Keratinocyte (primary cell): ENCODE results near the gene MARS1. TPM values are rescaled to one million over a fixed set of nuclear protein-coding genes. Genes with fewer than 3 reads are reported as not detected.

Experiments
- DNase-seq: peaks from one replicate; pipeline ENCODE4 v3.0.0-alpha.2; 2011; ENCODE audit warnings: low read depth, missing footprints, low spot score
- FAIRE-seq: peaks from 2 replicates; lab custom pipeline; 2011; peaks lifted over from hg19 to GRCh38; lab: Jason Lieb, UNC
- H2AFZ ChIP-seq: 2 replicates; pipeline ENCODE4 v1.6.0; 2012; ENCODE audit warnings: low read length, control low read depth, inconsistent platforms; ENCODE audit not compliant: control insufficient read depth
- H3K27ac ChIP-seq: 2 replicates; pipeline ENCODE4 v1.5.1; 2011; ENCODE audit warnings: low read length; ENCODE audit not compliant: control insufficient read depth, insufficient read depth
- H3K27me3 ChIP-seq: 3 replicates; pipeline ENCODE4 v1.6.0; 2011; ENCODE audit warnings: low read length; ENCODE audit not compliant: control insufficient read depth, insufficient read depth; ENCODE audit errors: extremely low read depth
- H3K36me3 ChIP-seq, 2 experiments: 2 replicates in 1 of 2; 3 replicates in 1 of 2; pipeline ENCODE4 v1.5.1; 2011; ENCODE audit warnings: low read length in 2 of 2, mild to moderate bottlenecking in 1 of 2; ENCODE audit not compliant: control insufficient read depth in 2 of 2, insufficient read depth in 2 of 2; ENCODE audit errors: extremely low read depth in 1 of 2
- H3K4me1 ChIP-seq: 3 replicates; pipeline ENCODE4 v1.5.1; 2011; ENCODE audit warnings: low read length; ENCODE audit not compliant: control insufficient read depth, insufficient read depth; ENCODE audit errors: extremely low read depth
- H3K4me2 ChIP-seq: 3 replicates; pipeline ENCODE4 v1.6.0; 2011; ENCODE audit warnings: low read depth, low read length; ENCODE audit not compliant: control insufficient read depth, insufficient read depth; ENCODE audit errors: extremely low read depth
- H3K4me3 ChIP-seq, 3 experiments: fragments of 200-600 bp in 1 of 3; sonication (generic) in 1 of 3; 2 replicates in 2 of 3; 3 replicates in 1 of 3; pipeline ENCODE4 v1.5.1; 2011 to 2016; ENCODE audit warnings: low read length in 3 of 3, mild to moderate bottlenecking in 3 of 3, control low read depth in 2 of 3, inconsistent platforms in 1 of 3, low read depth in 1 of 3, mixed read lengths in 1 of 3, mixed run types in 1 of 3, moderate library complexity in 1 of 3; ENCODE audit not compliant: control insufficient read depth in 2 of 3, insufficient read depth in 2 of 3; ENCODE audit errors: extremely low read depth in 1 of 3
- H3K79me2 ChIP-seq: 2 replicates; pipeline ENCODE4 v1.6.0; 2012; ENCODE audit warnings: low read length; ENCODE audit not compliant: control insufficient read depth, insufficient read depth
- H3K9ac ChIP-seq: 3 replicates; pipeline ENCODE4 v1.6.0; 2011; ENCODE audit warnings: low read length; ENCODE audit not compliant: control insufficient read depth, insufficient read depth; ENCODE audit errors: extremely low read depth
- H3K9me1 ChIP-seq: 3 replicates; pipeline ENCODE4 v1.6.0; 2011; ENCODE audit warnings: low read length; ENCODE audit not compliant: control insufficient read depth, insufficient read depth; ENCODE audit errors: extremely low read depth
- H3K9me3 ChIP-seq: 2 replicates; pipeline ENCODE4 v1.5.1; 2012; ENCODE audit warnings: low read depth, low read length; ENCODE audit not compliant: control insufficient read depth
- H4K20me1 ChIP-seq: 3 replicates; pipeline ENCODE4 v1.6.0; 2011; ENCODE audit warnings: low read length; ENCODE audit not compliant: control insufficient read depth, insufficient read depth; ENCODE audit errors: extremely low read depth
- EZH2 ChIP-seq: IDR thresholded peaks from one replicate; pipeline ENCODE4 v1.6.1; 2012; ENCODE audit warnings: inconsistent platforms, mild to moderate bottlenecking, low read length, moderate library complexity
- dilution Hi-C: fragments of 300-500 bp; cut with MboI; formaldehyde crosslinking; loops from one replicate; pipeline ENCODE4 v1.7.0; 2020; ENCODE audit warnings: low sequenced_read_pairs; ENCODE audit not compliant: extremely low pct_ligation_motif_present
- polyA plus RNA-seq, 5 experiments: library from polyadenylated mRNA; depleted of rRNA in 3 of 5; stranded (reverse) in 3 of 5; stranded (forward) in 1 of 5; unstranded in 1 of 5; fragments of >200 nt; gene quantifications; 1 replicate in 1 of 5; 2 replicates in 3 of 5; 3 replicates in 1 of 5; pipeline versions ENCODE4 v1.2.1 to v1.2.3, GENCODE V29; 2011 to 2012; ENCODE audit warnings: missing spikeins in 2 of 5, low read depth in 1 of 5, low replicate concordance in 1 of 5
- TF ChIP-seq, protein P1 (sequence below), 3 experiments: IDR thresholded peaks in 1 of 3; conservative IDR thresholded peaks in 1 of 3; optimal IDR thresholded peaks in 1 of 3; 2 replicates in 2 of 3; 3 replicates in 1 of 3; pipeline versions ENCODE3 to v1.5.1; 2011; ENCODE audit warnings: low read length in 3 of 3, mild to moderate bottlenecking in 3 of 3, moderate library complexity in 2 of 3, control low read depth in 1 of 3, inconsistent platforms in 1 of 3; ENCODE audit not compliant: insufficient read depth in 2 of 3; ENCODE audit errors: extremely low read depth in 1 of 3

The MARS1 gene
- polyA plus RNA-seq, 1 donor (not counting 4 experiments of a cell fraction or from before 2014, with no cell fraction given) = 125 TPM

DNA sequence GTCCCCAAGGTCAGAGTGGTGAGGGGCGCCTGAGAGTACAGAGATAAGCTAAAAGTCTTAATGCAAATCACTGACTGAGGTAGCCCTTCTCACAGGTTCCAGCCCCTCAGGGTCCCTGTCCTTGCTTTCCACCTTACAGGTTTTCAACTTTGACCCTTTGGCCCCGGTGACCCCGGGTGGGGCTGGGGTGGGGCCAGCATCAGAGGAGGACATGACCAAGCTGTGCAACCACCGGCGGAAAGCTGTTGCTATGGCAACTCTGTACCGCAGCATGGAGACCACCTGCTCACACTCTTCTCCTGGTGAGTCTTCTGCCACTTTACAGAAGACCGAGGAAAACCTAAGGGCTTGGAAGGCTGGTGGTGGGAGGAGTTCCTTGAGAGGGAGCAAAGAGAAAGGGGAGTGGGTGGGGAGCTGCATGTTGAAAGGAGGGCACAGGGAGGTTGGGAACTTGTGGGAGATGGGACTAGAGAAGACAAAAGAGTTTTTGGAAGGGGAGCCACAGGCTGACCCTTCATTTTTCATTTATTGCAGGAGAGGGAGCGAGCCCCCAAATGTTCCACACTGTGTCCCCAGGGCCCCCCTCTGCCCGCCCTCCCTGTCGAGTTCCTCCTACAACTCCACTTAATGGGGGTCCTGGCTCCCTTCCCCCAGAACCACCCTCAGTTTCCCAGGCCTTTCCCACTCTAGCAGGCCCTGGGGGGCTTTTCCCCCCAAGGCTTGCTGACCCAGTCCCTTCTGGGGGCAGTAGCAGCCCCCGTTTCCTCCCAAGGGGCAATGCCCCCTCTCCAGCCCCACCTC is 37.1 kb downstream of the MARS1 start:
- H3K9me1 ChIP-seq = peaks cover 2% of the 10 kb centered on the region
- DNase-seq (no peak), FAIRE-seq (no peak)
- no peaks in the 10 kb centered on the region for H3K27me3 ChIP-seq
- no peak overlapping the region for H3K4me3 ChIP-seq
- no peak overlapping the region for H3K4me2 ChIP-seq
- H3K9ac ChIP-seq = no peak overlapping the region
- dilution Hi-C loops = no loop called here
- TF ChIP-seq EZH2 = no peak
- TF ChIP-seq, protein P1, sequence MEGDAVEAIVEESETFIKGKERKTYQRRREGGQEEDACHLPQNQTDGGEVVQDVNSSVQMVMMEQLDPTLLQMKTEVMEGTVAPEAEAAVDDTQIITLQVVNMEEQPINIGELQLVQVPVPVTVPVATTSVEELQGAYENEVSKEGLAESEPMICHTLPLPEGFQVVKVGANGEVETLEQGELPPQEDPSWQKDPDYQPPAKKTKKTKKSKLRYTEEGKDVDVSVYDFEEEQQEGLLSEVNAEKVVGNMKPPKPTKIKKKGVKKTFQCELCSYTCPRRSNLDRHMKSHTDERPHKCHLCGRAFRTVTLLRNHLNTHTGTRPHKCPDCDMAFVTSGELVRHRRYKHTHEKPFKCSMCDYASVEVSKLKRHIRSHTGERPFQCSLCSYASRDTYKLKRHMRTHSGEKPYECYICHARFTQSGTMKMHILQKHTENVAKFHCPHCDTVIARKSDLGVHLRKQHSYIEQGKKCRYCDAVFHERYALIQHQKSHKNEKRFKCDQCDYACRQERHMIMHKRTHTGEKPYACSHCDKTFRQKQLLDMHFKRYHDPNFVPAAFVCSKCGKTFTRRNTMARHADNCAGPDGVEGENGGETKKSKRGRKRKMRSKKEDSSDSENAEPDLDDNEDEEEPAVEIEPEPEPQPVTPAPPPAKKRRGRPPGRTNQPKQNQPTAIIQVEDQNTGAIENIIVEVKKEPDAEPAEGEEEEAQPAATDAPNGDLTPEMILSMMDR (optimal IDR thresholded peaks at IDR 0.05 in 1 of 3, IDR thresholded peaks at IDR 0.05 in 1 of 3, conservative IDR thresholded peaks at IDR 0.05 in 1 of 3; ENCODE audit: extremely low read depth in 1 of 3, insufficient read depth in 2 of 3, low read length in 3 of 3) = no peak
- no peak overlapping the region for H3K27ac ChIP-seq
- H2AFZ ChIP-seq = no peak overlapping the region
- peaks cover 5% of the 10 kb centered on the region for H4K20me1 ChIP-seq
- H3K4me1 ChIP-seq = peaks cover 24% of the 10 kb centered on the region
- H3K36me3 ChIP-seq = peaks cover 28 to 39% of the 10 kb centered on the region in 2 experiments
- H3K9me3 ChIP-seq = no peaks in the 10 kb centered on the region
- peaks cover 26% of the 10 kb centered on the region for H3K79me2 ChIP-seq

DNA sequence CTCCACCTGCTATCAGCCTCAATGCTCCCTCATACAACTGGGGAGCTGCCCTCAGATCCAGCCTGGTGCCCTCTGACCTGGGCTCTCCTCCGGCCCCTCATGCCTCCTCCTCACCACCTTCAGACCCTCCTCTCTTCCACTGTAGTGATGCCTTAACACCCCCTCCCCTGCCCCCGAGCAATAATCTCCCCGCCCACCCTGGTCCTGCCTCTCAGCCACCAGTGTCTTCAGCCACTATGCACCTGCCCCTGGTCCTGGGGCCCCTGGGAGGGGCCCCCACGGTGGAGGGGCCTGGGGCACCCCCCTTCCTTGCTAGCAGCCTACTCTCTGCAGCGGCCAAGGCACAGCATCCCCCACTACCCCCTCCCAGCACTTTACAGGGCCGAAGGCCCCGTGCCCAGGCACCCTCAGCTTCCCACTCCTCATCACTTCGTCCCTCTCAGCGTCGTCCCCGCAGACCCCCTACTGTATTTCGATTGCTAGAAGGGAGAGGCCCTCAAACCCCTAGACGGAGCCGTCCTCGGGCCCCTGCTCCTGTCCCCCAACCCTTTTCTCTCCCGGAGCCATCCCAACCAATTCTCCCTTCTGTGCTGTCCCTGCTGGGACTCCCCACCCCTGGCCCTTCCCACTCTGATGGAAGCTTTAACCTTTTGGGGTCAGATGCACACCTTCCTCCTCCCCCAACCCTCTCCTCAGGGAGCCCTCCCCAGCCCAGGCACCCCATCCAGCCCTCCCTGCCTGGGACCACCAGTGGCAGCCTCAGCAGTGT is 37.9 kb downstream of the MARS1 start:
- dilution Hi-C loops = no loop called here
- Histone ChIP-seq H4K20me1 (peaks cover 5% of the 10 kb centered on the region), H3K27ac (no peak overlapping the region)

More for the DNA sequence above, 37.9 kb downstream of the MARS1 start:
- Histone ChIP-seq H3K79me2 (peaks cover 24% of the 10 kb centered on the region), H3K36me3 (peaks cover 34 to 39% of the 10 kb centered on the region in 2 experiments), H3K4me2 (no peak overlapping the region), H3K4me1 (peaks cover 24% of the 10 kb centered on the region), H3K9me1 (peaks cover 2% of the 10 kb centered on the region), H2AFZ (no peak overlapping the region), H3K9me3 (no peaks in the 10 kb centered on the region), H3K27me3 (no peaks in the 10 kb centered on the region), H3K4me3 (no peak overlapping the region), H3K9ac (no peak overlapping the region)
- TF ChIP-seq, protein P1 (optimal IDR thresholded peaks at IDR 0.05 in 1 of 3, IDR thresholded peaks at IDR 0.05 in 1 of 3, conservative IDR thresholded peaks at IDR 0.05 in 1 of 3; ENCODE audit: extremely low read depth in 1 of 3, insufficient read depth in 2 of 3, low read length in 3 of 3) = no peak
- no peak for TF ChIP-seq EZH2
- FAIRE-seq = no peak
- no peak for DNase-seq
